ENCODE measurements around the gene AMBRA1.

Gene AMBRA1

DNA sequence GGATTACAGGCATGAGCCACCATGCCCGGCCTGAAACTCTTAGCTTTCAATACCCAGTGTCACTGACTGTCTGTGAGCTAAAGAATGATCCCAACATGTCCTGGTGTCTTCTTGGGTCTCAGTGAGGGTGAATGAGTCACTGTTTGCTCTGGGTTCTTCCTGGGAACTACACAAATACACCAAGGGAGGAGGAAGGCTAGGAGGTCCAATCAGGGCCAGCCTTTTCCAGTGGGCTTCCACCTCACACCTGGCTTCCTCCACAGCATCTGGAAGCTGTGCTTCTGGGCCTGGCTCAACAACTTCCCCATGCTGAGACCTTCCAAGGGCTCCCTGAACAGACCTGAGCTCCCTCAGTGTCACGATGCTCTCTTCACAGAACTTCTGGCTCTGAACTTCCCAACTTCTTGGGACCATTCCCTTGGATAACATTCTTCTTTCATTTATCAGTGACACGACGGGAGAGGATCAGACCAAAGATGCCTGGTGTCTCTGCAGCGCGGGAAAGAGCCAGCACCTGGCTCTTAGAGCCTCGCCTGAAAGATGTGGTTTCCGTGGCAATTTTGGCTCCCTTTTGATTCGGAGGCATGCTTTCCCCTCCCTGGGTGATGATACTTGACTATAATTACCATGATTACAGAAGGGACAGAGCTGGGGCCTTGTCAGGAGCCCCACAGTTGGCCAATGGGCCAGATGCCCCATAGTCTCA lies 179.9 kb downstream of the AMBRA1 start:
- TF ChIP-seq CTCF (IDR thresholded peaks at IDR 0.05; ENCODE audit: insufficient read depth, low read depth, low read length, missing control alignments) = no peak
- no peak overlapping the region for H3K4me3 ChIP-seq (ENCODE audit: low read depth, low read length)
- no peak for DNase-seq (ENCODE audit: low read depth)

DNA sequence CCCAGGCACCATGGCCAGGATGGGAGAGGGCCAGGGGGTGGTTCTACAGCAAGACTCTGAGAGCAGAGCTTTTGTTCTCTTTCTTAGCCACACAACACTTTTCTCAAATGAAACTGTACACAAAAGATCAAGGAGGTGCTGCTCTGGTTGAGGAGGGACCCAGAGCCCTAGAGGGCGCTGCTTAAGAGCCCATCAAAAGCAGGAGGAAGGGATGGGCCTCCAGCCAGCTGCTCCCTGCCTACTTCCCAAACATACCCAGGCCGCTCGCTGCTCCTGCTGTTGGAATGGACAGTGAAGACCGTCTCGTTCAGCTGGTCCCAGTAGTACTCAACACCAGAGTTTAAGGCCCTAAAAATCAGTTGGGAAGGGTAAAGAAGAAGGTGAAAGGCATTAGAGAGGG lies 183.8 kb downstream of the AMBRA1 start:
- H3K4me3 ChIP-seq (ENCODE audit: low read depth, low read length) = no peak overlapping the region
- no peak for DNase-seq (ENCODE audit: low read depth)
- no peak for TF ChIP-seq CTCF (IDR thresholded peaks at IDR 0.05; ENCODE audit: insufficient read depth, low read depth, low read length, missing control alignments)

- no peak for DNase-seq (ENCODE audit: low read depth)
- TF ChIP-seq CTCF (IDR thresholded peaks at IDR 0.05; ENCODE audit: insufficient read depth, low read depth, low read length, missing control alignments) = no peak
- no peak overlapping the region for H3K4me3 ChIP-seq (ENCODE audit: low read depth, low read length)
These were observed 185.3 kb downstream of the AMBRA1 start for GRCh38 chr11:46408407-46408986.

DNA sequence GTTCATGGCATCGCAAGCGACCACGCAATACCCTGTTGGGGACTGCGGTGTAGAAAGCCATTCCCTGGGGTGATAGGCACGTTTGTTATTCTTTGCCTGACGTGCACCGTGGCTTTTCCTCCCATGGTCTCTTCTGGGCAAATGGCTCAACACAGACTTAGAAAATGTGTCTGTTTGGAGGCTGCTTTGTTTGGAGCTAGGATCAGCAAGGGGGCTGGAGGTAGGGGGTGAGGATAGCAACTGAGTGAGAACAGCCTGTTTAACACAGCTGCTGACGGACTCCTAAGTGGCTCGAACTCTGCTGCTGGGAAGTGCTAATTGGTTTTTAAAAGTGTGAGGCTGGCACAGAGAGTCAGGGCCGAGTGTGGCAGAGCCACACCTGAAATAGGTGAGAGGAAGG lies 186.2 kb downstream of the AMBRA1 start:
- DNase-seq (ENCODE audit: low read depth) = no peak
- no peak overlapping the region for H3K4me3 ChIP-seq (ENCODE audit: low read depth, low read length)
- no peak for TF ChIP-seq CTCF (IDR thresholded peaks at IDR 0.05; ENCODE audit: insufficient read depth, low read depth, low read length, missing control alignments)

- no peak for TF ChIP-seq CTCF (IDR thresholded peaks at IDR 0.05; ENCODE audit: insufficient read depth, low read depth, low read length, missing control alignments)
- H3K4me3 ChIP-seq (ENCODE audit: low read depth, low read length) = no peak overlapping the region
- DNase-seq (ENCODE audit: low read depth) = no peak
These were observed 189.3 kb downstream of the AMBRA1 start for GRCh38 chr11:46404476-46405017.

GRCh38 chr11:46402957-46403902 lies 190.6 kb downstream of the AMBRA1 start:
- H3K4me3 ChIP-seq (ENCODE audit: low read depth, low read length) = no peak overlapping the region
- no peak for DNase-seq (ENCODE audit: low read depth)
- TF ChIP-seq CTCF (IDR thresholded peaks at IDR 0.05; ENCODE audit: insufficient read depth, low read depth, low read length, missing control alignments) = no peak

All from GM12865 (cell line).